Activated CD4-positive, alpha-beta T cell treated with anti-CD3 and anti-CD28 coated beads, Interleukin-2, amount 50 U/mL, for 4 hours (primary cell): Measurements from ENCODE around the gene PAX5.

ENCODE experiments used
- DNase-seq, 2 experiments: peaks; one replicate each; pipeline ENCODE4 v3.0.0-alpha.2; 2020

The PAX5 gene

DNA sequence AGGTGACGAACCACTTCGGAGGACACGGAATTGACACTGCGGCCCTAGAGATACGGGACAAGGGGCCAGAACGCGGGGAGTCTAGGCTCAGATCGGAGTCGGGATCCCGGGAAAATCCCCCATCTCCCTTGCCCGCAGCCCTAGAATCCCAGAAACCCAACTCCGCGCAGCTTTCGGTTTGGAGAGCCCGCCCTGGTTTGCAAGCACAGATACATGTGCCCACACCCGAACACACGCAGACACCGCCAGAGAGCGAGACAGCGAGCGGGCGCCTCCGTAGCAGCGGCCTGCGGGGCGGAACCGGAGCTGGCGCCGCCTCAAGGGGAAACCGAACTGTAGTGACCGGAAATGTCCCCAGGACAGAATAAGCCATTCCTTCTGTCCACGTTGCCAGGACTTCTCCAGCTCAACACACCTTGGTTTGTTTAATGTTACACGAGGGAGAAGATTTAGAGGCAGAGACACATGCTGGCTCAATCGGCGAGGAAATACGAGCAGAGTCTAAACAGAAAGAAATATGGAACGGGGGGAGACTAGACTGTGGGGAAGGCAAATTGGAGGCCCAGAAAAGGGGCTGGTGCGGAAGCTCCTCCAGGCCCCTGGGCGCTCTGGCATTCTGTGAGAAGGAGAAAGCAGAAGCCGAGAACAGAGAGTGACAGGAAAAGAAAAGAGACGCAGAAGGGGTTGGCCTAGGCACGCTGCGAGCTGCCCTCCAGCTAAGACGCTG is 2.9 kb upstream of the PAX5 start:
- peak; percentile 41 to 44 for DNase-seq

- no peak for DNase-seq
These were observed 2.3 kb upstream of the PAX5 start for GRCh38 chr9:37036371-37036775.

GRCh38 chr9:37035648-37036370 is 1.7 kb upstream of the PAX5 start:
- no peak for DNase-seq

DNA sequence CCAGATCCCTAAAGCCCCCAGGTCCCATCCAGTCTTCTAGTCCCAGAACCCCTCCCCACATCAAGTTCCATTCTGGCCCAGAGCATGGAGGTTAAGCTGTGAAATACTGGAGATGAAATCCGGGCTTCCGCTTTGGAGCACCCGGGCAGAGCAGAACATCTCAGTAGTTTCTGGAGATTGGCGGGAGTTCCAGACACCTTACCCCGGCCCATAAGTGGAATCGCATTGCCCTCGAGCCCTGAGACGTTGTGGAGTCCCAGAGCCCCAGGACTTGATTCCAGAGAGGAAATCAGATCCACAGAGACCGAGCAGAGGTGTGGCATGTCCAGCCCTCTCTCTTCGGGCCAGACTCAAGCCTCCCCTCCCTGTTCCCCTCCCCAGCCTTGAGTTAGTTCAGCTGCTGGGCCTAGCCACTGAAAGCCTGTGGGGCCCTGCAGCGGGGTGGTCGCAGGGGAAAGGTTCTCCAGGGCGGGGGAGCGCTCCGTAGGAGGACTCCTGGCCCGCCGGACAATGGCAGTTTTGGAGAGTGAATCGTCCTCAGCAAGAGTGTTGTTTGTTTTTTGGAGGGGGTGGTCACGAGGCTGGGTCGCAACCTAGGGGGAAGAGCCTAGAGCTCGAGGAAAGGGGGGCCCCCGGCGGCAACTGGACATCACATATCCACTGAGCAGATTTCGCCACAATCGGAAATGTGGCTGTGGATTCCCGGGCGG is 1.0 kb upstream of the PAX5 start:
- no peak for DNase-seq

- no peak for DNase-seq
These were observed 353 bp upstream of the PAX5 start for GRCh38 chr9:37034305-37034937.

- no peak for DNase-seq
These were observed 927 bp downstream of the PAX5 start for GRCh38 chr9:37033141-37033540.

DNA sequence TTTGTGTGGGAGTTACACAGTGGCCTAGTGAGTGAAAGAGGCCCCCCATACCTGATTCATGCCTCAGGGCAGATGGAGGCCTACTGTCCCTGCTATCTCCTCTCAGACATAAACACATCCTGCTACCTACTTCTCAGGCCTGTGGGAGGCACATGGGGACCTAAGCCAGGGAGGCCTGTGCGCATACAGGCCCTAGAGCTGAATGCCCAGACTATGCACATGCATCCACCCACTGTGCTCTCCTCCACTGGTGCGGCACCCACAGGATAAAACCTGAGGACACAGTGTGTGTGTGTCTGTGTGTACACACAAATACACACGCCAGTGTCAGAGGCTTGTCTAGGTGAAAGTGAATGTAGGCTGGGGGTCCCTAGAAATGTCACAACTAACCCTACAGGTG is 1.4 kb downstream of the PAX5 start:
- DNase-seq = no peak

DNA sequence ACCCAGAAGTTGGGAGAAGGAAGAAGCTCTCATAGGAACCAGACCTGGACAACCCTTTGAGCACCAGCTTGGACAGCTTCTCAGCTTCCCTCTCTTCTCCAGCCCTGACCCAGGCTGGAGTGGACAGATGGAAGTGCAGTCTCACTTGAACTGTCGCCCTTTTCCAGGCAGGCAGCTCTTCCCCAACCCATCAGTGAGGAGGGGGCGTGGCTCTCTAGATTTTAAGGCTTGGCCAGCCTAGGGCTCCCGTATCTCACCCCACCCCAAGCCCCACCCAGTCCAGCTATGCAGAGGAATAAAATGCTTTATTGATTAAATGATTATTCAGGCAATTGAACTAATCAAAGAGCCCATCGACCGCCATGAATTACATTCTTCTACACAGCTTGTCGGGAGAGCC is 2.2 kb downstream of the PAX5 start:
- no peak for DNase-seq

- no peak for DNase-seq
These were observed 3.0 kb downstream of the PAX5 start for GRCh38 chr9:37031081-37031480.

DNA sequence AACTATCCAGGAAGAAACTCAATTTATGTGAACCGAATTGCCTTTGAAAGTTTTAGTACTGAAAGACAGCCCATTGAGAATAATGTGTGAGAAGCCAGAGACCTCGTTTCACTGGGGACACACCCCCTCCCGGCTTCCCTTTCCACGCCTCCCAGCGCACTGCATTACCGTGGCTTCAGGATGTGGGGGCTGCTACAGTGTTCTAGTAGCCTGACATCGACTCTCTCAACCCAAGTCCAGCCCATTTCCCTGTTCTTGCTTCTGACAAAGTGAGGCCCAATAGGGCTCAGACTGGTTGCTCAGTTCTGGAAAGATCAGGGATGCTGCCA is 3.5 kb downstream of the PAX5 start:
- no peak for DNase-seq

GRCh38 chr9:37029776-37030610 is 4.1 kb downstream of the PAX5 start:
- DNase-seq = no peak

- DNase-seq = no peak
These were observed 4.7 kb downstream of the PAX5 start for GRCh38 chr9:37029304-37029775.

GRCh38 chr9:37028420-37029031 is 5.5 kb downstream of the PAX5 start:
- no peak for DNase-seq

GRCh38 chr9:37027582-37028419 is 6.3 kb downstream of the PAX5 start:
- peak; percentile 73 to 76 for DNase-seq

GRCh38 chr9:37026931-37027581 is 7.0 kb downstream of the PAX5 start:
- no peak for DNase-seq

- no peak for DNase-seq
These were observed 7.7 kb downstream of the PAX5 start for GRCh38 chr9:37026113-37026930.

GRCh38 chr9:37025823-37026112 is 8.3 kb downstream of the PAX5 start:
- no peak for DNase-seq

GRCh38 chr9:37025071-37025822 is 8.8 kb downstream of the PAX5 start:
- no peak for DNase-seq

GRCh38 chr9:37017546-37017945 is 16.5 kb downstream of the PAX5 start:
- no peak for DNase-seq
